MM.1S (cell line): ENCODE results near the gene DENND5B.

ENCODE experiments used
- EZH2 ChIP-seq: fragments of 300-600 bp; sonication (generic); optimal IDR thresholded peaks from 2 replicates; pipeline ENCODE3; 2017; ENCODE audit warnings: low read depth, mild to moderate bottlenecking, antibody characterized with exemption, low read length, mixed read lengths
- TF ChIP-seq, protein P1 (sequence below): fragments of 300-600 bp; sonication (generic); IDR thresholded peaks from 2 replicates; pipeline ENCODE4 v1.5.1; 2016; ENCODE audit warnings: antibody characterized with exemption, low read length, mixed read lengths

DNA sequence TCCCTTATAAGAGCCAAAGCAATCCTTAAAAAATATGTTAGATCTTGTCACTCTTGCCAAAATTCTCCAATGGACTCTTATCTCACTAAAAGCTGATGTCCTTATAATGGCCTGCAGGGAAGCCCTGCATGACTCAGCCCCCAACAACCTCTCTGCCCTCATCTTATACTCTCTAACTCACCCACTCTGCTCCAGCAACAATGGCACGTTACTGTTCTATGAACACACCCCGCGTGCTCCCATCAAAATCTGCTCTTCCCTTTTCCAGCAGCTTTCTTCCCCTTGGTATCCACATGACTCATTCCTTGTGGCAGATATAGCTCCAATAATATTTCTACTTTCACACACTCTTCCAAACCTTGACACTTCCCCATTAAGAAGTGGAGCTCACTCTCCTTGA is 108.1 kb downstream of the DENND5B start:
- TF ChIP-seq, protein P1, sequence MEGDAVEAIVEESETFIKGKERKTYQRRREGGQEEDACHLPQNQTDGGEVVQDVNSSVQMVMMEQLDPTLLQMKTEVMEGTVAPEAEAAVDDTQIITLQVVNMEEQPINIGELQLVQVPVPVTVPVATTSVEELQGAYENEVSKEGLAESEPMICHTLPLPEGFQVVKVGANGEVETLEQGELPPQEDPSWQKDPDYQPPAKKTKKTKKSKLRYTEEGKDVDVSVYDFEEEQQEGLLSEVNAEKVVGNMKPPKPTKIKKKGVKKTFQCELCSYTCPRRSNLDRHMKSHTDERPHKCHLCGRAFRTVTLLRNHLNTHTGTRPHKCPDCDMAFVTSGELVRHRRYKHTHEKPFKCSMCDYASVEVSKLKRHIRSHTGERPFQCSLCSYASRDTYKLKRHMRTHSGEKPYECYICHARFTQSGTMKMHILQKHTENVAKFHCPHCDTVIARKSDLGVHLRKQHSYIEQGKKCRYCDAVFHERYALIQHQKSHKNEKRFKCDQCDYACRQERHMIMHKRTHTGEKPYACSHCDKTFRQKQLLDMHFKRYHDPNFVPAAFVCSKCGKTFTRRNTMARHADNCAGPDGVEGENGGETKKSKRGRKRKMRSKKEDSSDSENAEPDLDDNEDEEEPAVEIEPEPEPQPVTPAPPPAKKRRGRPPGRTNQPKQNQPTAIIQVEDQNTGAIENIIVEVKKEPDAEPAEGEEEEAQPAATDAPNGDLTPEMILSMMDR, result no peak
- no peak for TF ChIP-seq EZH2
